ENCODE data around the gene ANTXR1. TPM values are rescaled to one million over a fixed set of nuclear protein-coding genes. Genes with fewer than 3 reads are reported as not detected.

ANTXR1 gene
- total and polyA plus RNA-seq, 2 of the 8 experiments (the other 6 are each of a cell fraction or from before 2014, with no cell fraction given), result 15.8 to 44.3 TPM

- no peak for TF ChIP-seq TAF7 (optimal IDR thresholded peaks at IDR 0.05; ENCODE audit: borderline replicate concordance, low read depth, low read length)
- TF ChIP-seq GABPA (IDR thresholded peaks at IDR 0.05; ENCODE audit: borderline replicate concordance, insufficient read depth, low read length), result no peak
- no peak for TF ChIP-seq HDAC6 (IDR thresholded peaks at IDR 0.05; ENCODE audit: low read depth, low read length)
- TF ChIP-seq SAP30 (IDR thresholded peaks at IDR 0.05; ENCODE audit: insufficient read depth, insufficient replicate concordance, low read length), result no peak
These were observed 279.3 kb downstream of the ANTXR1 start (continued) for GRCh38 chr2:69292256-69292655.

All from H1 (cell line).